ENCODE data around the gene KIF6.
"Not testable (repeated sequence)": the region's sequence is repeated elsewhere in the genome, so short reads cannot be mapped to it uniquely, and the experiment has no call there.

KIF6 gene

GRCh38 chr6:39292637-39293036 lies 432.6 kb downstream of the KIF6 start:
- no peak for DNase-seq (ENCODE audit: low spot score)
- Histone ChIP-seq H3K27ac (no peak overlapping the region), H3K4me3 (no peak overlapping the region)
- TF ChIP-seq, protein P1, sequence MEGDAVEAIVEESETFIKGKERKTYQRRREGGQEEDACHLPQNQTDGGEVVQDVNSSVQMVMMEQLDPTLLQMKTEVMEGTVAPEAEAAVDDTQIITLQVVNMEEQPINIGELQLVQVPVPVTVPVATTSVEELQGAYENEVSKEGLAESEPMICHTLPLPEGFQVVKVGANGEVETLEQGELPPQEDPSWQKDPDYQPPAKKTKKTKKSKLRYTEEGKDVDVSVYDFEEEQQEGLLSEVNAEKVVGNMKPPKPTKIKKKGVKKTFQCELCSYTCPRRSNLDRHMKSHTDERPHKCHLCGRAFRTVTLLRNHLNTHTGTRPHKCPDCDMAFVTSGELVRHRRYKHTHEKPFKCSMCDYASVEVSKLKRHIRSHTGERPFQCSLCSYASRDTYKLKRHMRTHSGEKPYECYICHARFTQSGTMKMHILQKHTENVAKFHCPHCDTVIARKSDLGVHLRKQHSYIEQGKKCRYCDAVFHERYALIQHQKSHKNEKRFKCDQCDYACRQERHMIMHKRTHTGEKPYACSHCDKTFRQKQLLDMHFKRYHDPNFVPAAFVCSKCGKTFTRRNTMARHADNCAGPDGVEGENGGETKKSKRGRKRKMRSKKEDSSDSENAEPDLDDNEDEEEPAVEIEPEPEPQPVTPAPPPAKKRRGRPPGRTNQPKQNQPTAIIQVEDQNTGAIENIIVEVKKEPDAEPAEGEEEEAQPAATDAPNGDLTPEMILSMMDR (IDR thresholded peaks at IDR 0.05): no peak

DNA sequence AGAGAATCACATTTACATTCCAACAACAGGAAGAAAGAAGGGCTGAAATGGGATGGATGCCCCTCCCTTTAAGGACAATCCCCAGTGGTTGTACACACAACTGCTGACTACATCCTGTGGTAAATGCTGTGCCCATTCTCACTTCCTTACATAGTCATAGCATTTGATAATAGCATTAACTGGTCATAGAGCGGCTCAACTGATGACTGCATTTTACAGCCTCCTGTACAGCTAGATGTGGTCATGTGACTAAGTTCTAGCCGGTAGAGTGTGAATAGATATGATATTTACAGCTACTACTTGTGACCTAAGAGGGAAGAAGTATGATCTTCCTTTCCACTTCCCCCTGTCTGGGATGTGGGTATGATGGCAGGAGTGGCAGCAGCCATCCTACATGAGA lies 435.7 kb downstream of the KIF6 start:
- no peak for DNase-seq (ENCODE audit: low spot score)
- H3K27ac ChIP-seq: no peak overlapping the region
- TF ChIP-seq, protein P1 (IDR thresholded peaks at IDR 0.05): no peak

DNA sequence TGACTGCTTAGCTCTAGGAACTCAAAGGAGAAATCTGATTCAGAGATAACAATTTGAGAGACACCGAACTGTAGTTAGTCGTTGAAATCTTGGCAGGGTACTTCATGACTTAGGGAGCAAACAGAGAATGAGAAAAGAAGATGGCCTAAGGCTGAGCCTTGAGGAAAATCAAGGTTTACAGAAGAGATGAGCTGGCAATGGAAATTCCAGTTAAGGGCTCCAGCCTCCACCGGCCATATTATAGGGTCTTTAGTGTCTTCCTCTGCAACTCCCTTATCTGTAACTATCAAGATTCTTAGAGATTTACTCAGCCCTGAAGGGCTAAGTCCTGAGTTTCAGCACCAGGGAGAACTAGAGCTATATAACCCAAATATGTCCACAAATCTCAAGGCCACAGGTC lies 437.6 kb downstream of the KIF6 start:
- Histone ChIP-seq H3K27ac (no peak overlapping the region), H3K4me3 (no peak overlapping the region)
- TF ChIP-seq, protein P1 (IDR thresholded peaks at IDR 0.05): no peak
- no peak for DNase-seq (ENCODE audit: low spot score)

More for the DNA sequence above, 435.7 kb downstream of the KIF6 start:
- no peak overlapping the region for H3K4me3 ChIP-seq

DNA sequence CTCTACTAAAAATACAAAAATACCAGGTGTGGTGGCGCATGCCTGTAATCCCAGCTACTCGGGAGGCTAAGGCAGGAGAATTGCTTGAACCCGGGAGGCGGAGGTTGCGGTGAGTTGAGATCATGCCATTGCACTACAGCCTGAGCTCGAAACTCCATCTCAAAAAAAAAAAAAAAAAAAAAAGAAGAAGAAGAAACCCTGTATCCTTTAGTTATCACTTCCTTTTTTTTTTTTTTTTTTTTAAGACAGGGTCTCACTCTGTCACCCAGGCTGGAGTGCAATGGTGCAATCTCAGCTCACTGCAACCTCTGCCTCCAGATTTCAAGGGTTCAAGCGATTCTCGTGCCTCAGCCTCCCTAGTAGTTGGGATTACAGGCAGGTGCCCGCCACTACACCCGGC lies 438.6 kb downstream of the KIF6 start:
- H3K4me3 ChIP-seq; DNase-seq (ENCODE audit: low spot score); H3K27ac ChIP-seq: not testable (repeated sequence)

DNA sequence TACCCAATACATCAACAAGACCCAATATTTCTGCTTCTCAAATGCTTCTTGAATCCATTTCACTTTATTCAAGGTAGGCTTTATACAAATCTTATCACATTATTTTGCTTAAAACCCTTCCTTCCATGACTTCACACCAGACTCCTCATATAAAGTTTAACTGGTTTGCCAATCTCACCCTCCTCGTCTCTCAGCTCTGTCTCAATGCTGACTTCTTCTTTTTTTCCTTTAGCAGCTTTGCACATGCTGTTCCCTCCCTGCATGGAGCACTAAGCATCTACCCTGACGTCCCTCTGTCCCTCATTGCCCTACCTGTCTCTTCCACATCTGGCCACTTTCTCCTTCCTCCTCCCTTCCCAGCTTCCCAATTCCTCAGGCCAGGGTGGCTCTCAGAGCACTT lies 442.4 kb downstream of the KIF6 start:
- Histone ChIP-seq H3K4me3 (no peak overlapping the region), H3K27ac (no peak overlapping the region)
- TF ChIP-seq, protein P1 (IDR thresholded peaks at IDR 0.05): no peak
- no peak for DNase-seq (ENCODE audit: low spot score)

DNA sequence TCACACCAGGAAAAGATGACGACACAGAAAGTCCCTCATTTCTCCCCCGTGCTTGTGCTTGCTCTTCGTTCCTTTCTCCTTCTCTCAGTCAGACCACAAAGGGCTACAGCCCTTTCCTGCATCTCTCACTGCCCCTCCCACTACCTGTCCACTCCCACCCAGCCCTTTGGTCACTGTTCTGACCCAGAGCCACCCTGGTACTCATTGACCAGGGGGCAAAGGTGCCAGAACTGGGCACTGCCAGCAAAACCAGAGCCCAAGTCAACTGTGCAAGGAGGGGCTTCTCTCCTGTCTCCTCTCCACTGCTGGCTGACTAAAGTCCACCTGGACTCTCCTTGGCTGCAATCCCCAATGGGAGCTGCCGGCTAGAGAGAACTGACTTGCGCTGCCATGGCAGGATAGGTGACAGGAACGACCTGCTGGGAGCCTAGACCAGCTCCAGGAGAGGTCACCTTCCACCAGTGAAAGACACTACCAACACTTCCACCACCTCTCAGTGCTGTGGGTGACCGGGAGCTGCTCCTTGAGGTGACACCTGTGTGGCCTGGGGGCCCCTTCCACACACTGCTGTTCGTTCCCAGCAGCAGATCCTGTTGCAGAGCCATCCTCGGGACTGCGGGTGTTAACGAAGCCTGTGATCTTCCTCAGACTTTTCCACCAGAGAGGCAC lies 443.8 kb downstream of the KIF6 start:
- Histone ChIP-seq H3K27ac (no peak overlapping the region), H3K4me3 (no peak overlapping the region)
- TF ChIP-seq, protein P1 (IDR thresholded peaks at IDR 0.05): no peak
- no peak for DNase-seq (ENCODE audit: low spot score)

- TF ChIP-seq, protein P1 (IDR thresholded peaks at IDR 0.05): no peak
- Histone ChIP-seq H3K27ac (no peak overlapping the region), H3K4me3 (no peak overlapping the region)
- no peak for DNase-seq (ENCODE audit: low spot score)
Observed at GRCh38 chr6:39280247-39280731, 444.9 kb downstream of the KIF6 start.
